Liver (tissue), 3 donors: Measurements from ENCODE around the gene SYNPO.

Experiments
- EGR1 ChIP-seq, 2 donors: IDR thresholded peaks; 2 replicates each; pipeline ENCODE4 v1.6.1; 2016 to 2018; ENCODE audit warnings: antibody characterized with exemption in 2 of 2, low read depth in 2 of 2
- GABPA ChIP-seq, 2 donors: IDR thresholded peaks in 1 of 2; conservative IDR thresholded peaks in 1 of 2; 2 replicates each; pipeline ENCODE4 v1.6.1; 2016; ENCODE audit warnings: antibody characterized with exemption in 2 of 2, mild to moderate bottlenecking in 1 of 2, moderate library complexity in 1 of 2
- JUND ChIP-seq, 2 donors: IDR thresholded peaks; 2 replicates each; pipeline ENCODE4 v1.6.1; 2016; ENCODE audit warnings: antibody characterized with exemption in 2 of 2
- NR2F2 ChIP-seq: IDR thresholded peaks from 2 replicates; pipeline ENCODE4 v1.6.1; 2016; ENCODE audit warnings: antibody characterized with exemption
- YY1 ChIP-seq: IDR thresholded peaks from 2 replicates; pipeline ENCODE4 v1.6.1; 2016; ENCODE audit warnings: antibody characterized with exemption, mild to moderate bottlenecking
- TF ChIP-seq, protein P1 (sequence below): fragments of 150-350 bp; IDR thresholded peaks from 2 replicates; pipeline ENCODE4 v1.5.1; 2017; ENCODE audit warnings: improper control_type of control experiment, low read depth, low read length; ENCODE audit not compliant: missing input control
- TF ChIP-seq, protein P2 (sequence below): IDR thresholded peaks from 2 replicates; pipeline ENCODE4 v1.6.1; 2016; ENCODE audit warnings: antibody characterized with exemption, mild to moderate bottlenecking
- donor health status: healthy.
- donor health status: healthy.

DNA sequence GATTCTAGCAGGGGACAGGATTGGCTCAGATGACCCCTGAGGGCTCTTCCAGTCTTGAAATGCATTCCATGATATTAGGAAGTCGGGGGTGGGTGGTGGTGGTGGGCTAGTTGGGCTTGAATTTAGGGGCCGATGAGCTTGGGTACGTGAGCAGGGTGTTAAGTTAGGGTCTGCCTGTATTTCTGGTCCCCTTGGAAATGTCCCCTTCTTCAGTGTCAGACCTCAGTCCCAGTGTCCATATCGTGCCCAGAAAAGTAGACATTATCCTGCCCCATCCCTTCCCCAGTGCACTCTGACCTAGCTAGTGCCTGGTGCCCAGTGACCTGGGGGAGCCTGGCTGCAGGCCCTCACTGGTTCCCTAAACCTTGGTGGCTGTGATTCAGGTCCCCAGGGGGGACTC is 17.7 kb downstream of the SYNPO start:
- no peak for TF ChIP-seq NR2F2
- no peak for TF ChIP-seq GABPA (IDR thresholded peaks at IDR 0.05 in 1 of 2, conservative IDR thresholded peaks at IDR 0.05 in 1 of 2)
- TF ChIP-seq, protein P1, sequence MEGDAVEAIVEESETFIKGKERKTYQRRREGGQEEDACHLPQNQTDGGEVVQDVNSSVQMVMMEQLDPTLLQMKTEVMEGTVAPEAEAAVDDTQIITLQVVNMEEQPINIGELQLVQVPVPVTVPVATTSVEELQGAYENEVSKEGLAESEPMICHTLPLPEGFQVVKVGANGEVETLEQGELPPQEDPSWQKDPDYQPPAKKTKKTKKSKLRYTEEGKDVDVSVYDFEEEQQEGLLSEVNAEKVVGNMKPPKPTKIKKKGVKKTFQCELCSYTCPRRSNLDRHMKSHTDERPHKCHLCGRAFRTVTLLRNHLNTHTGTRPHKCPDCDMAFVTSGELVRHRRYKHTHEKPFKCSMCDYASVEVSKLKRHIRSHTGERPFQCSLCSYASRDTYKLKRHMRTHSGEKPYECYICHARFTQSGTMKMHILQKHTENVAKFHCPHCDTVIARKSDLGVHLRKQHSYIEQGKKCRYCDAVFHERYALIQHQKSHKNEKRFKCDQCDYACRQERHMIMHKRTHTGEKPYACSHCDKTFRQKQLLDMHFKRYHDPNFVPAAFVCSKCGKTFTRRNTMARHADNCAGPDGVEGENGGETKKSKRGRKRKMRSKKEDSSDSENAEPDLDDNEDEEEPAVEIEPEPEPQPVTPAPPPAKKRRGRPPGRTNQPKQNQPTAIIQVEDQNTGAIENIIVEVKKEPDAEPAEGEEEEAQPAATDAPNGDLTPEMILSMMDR = no peak
- TF ChIP-seq, protein P2, sequence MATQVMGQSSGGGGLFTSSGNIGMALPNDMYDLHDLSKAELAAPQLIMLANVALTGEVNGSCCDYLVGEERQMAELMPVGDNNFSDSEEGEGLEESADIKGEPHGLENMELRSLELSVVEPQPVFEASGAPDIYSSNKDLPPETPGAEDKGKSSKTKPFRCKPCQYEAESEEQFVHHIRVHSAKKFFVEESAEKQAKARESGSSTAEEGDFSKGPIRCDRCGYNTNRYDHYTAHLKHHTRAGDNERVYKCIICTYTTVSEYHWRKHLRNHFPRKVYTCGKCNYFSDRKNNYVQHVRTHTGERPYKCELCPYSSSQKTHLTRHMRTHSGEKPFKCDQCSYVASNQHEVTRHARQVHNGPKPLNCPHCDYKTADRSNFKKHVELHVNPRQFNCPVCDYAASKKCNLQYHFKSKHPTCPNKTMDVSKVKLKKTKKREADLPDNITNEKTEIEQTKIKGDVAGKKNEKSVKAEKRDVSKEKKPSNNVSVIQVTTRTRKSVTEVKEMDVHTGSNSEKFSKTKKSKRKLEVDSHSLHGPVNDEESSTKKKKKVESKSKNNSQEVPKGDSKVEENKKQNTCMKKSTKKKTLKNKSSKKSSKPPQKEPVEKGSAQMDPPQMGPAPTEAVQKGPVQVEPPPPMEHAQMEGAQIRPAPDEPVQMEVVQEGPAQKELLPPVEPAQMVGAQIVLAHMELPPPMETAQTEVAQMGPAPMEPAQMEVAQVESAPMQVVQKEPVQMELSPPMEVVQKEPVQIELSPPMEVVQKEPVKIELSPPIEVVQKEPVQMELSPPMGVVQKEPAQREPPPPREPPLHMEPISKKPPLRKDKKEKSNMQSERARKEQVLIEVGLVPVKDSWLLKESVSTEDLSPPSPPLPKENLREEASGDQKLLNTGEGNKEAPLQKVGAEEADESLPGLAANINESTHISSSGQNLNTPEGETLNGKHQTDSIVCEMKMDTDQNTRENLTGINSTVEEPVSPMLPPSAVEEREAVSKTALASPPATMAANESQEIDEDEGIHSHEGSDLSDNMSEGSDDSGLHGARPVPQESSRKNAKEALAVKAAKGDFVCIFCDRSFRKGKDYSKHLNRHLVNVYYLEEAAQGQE = no peak
- no peak for TF ChIP-seq YY1
- no peak for TF ChIP-seq EGR1 (IDR thresholded peaks at IDR 0.05; ENCODE audit: low read depth in 2 of 2)
- no peak for TF ChIP-seq JUND (IDR thresholded peaks at IDR 0.05)
